ENCODE data around the gene CUEDC2.

CUEDC2 gene

GRCh38 chr10:102392306-102392705, 40.1 kb downstream of the CUEDC2 start:
- no peak overlapping the region for H3K4me3 ChIP-seq (replicated peaks; ENCODE audit: low read depth, low read length)
- DNase-seq (ENCODE audit: extremely low read depth, low read depth): no peak
- no peak for TF ChIP-seq CTCF (IDR thresholded peaks at IDR 0.05; ENCODE audit: low read depth, low read length, missing control alignments)

GRCh38 chr10:102389894-102390293, 42.5 kb downstream of the CUEDC2 start:
- no peak for TF ChIP-seq CTCF (IDR thresholded peaks at IDR 0.05; ENCODE audit: low read depth, low read length, missing control alignments)
- no peak overlapping the region for H3K4me3 ChIP-seq (replicated peaks; ENCODE audit: low read depth, low read length)

DNA sequence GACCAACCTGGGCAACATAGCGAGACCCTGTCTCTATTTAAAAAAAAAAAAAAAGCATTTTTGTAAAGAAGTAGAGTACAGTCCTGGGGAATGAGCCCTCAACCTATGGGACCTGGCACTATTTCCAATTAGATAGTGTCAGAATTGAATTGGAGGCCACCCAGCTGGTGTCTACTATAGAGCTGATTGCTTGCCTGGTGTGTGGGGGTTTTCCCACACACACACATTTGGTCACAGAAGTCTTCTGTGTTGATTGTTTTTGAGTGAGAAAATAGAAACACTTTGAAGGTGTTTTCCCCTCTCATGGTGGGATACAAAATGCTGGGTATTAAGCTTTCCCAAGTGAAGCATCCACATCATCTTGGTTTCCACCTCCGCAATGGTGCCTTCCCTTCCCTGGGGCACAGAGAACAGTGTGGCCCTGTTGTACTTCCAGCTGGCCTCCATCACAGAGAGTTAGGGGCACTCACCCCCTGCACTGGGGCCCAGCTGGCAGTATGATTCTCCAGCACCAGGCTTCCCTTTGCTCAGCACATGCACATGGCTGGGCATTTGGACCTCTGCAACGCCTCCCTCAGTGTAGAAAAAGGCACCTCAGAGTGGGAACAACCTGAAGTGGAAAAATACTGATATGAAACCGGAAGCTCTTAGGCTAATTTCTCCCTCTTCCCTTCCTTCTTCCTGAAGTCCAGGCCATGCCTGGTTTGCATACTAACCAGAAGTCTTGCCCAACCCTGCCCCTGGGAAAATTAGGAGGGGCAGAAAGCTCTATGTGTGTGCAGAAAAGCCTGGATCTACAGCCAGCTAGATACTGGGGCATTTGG, 47.6 kb downstream of the CUEDC2 start:
- no peak overlapping the region for H3K4me3 ChIP-seq (replicated peaks; ENCODE audit: low read depth, low read length)
- no peak for DNase-seq (ENCODE audit: extremely low read depth, low read depth)
- no peak for TF ChIP-seq CTCF (IDR thresholded peaks at IDR 0.05; ENCODE audit: low read depth, low read length, missing control alignments)

More at GRCh38 chr10:102389894-102390293, 42.5 kb downstream of the CUEDC2 start:
- no peak for DNase-seq (ENCODE audit: extremely low read depth, low read depth)

DNA sequence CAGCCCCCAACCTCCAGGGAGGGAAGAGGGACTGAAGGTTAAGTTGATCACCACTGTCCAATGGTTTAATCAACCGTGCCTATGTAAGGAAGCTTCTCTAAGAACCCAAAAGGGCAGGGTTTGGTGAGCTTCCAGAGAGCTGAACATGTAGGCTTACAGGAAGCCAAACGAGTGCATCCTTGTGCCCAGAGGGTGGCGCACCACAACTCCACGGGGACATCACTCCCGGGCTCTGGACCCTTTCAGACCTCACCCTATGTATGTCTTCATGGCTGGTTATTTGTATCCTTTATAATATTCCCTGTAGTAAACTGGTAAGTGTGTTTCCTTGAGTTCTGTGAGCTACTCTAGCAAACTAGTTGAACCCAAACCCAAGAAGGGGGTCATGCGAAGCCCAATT, 48.3 kb downstream of the CUEDC2 start:
- no peak overlapping the region for H3K4me3 ChIP-seq (replicated peaks; ENCODE audit: low read depth, low read length)
- peak; percentile 36 for TF ChIP-seq CTCF (IDR thresholded peaks at IDR 0.05; ENCODE audit: low read depth, low read length, missing control alignments)
- no peak for DNase-seq (ENCODE audit: extremely low read depth, low read depth)

DNA sequence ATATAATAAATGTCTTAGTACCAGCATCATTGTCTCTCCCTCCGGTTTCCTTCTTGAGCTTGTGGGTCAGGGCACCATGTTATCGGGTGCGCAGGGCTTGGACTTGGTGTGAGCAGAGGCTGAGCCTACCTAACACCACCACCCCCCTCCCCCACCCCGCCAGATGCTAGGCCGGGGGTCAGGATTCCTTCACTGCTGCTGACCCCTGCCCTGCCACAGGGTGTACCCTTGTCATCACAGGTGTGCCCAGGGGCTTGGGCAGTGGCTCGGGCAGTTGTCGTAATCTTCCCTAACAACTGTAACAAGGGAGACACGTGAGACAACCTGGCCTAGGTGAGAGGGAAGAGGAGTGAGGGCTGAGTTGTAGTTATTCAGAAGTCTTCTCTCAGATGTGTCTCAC, 49.5 kb downstream of the CUEDC2 start:
- TF ChIP-seq CTCF (IDR thresholded peaks at IDR 0.05; ENCODE audit: low read depth, low read length, missing control alignments): no peak
- DNase-seq (ENCODE audit: extremely low read depth, low read depth): no peak
- H3K4me3 ChIP-seq (replicated peaks; ENCODE audit: low read depth, low read length): no peak overlapping the region

DNA sequence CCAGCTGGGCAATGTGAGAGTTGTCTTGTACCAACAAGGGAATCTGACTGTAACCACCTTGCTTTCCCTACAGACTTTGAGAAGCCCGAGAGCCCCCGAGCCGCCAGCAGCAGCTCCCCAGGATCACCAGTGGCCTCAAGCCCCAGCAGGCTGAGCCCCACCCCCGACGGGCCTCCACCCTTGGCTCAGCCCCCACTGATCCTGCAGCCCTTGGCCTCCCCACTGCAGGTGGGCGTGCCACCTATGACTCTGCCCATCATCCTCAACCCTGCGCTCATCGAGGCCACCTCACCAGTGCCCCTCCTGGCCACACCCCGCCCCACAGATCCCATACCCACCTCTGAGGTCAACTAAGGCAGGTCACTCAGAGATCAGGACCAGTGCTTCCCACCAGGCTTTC, 50.4 kb downstream of the CUEDC2 start:
- H3K4me3 ChIP-seq (replicated peaks; ENCODE audit: low read depth, low read length): no peak overlapping the region
- DNase-seq (ENCODE audit: extremely low read depth, low read depth): no peak
- TF ChIP-seq CTCF (IDR thresholded peaks at IDR 0.05; ENCODE audit: low read depth, low read length, missing control alignments): no peak
